GM12874 (cell line): ENCODE results near the gene ARRB1.

ENCODE experiments used
- CTCF ChIP-seq: IDR thresholded peaks from 2 replicates; pipeline ENCODE4 v1.5.1; 2011; ENCODE audit warnings: low read depth, mild to moderate bottlenecking, control low read depth, low read length, moderate library complexity; ENCODE audit not compliant: insufficient read depth

The ARRB1 gene

GRCh38 chr11:75249704-75250103 lies 101.8 kb downstream of the ARRB1 start:
- no peak for TF ChIP-seq CTCF

- no peak for TF ChIP-seq CTCF
Observed at GRCh38 chr11:75248924-75249256, 102.6 kb downstream of the ARRB1 start.

- TF ChIP-seq CTCF = no peak
Observed at GRCh38 chr11:75246671-75247350, 104.7 kb downstream of the ARRB1 start.

GRCh38 chr11:75246006-75246670 lies 105.3 kb downstream of the ARRB1 start:
- no peak for TF ChIP-seq CTCF

- TF ChIP-seq CTCF = no peak
Observed at GRCh38 chr11:75245356-75246005, 106.0 kb downstream of the ARRB1 start.

- no peak for TF ChIP-seq CTCF
Observed at GRCh38 chr11:75244052-75244814, 107.2 kb downstream of the ARRB1 start.
